Activated B cell treated with CpG ODN at 0.5 μM for 24 hours (primary cell): ENCODE results near the gene PRH1. TPM values are rescaled to one million over a fixed set of nuclear protein-coding genes. Genes with fewer than 3 reads are reported as not detected.

Experiments
- ATAC-seq: fragments of 200-7000 bp; cut with Tn5 transposase; one replicate; pipeline ENCODE4 v1.10.0; 2021; ENCODE audit warnings: low read depth, mild to moderate bottlenecking, moderate library complexity
- CTCF ChIA-PET: fragments of 350-600 bp; sonication (Branson Sonifier 250); formaldehyde crosslinking; loops from one replicate; lab custom pipeline; 2021; ENCODE audit warnings: antibody characterized with exemption; lab: Charles Lee
- POLR2A ChIA-PET: fragments of 350-600 bp; sonication (Branson Sonifier 250); formaldehyde crosslinking; loops from one replicate; lab custom pipeline; 2021; ENCODE audit warnings: antibody characterized with exemption; lab: Charles Lee
- DNase-seq: peaks from one replicate; pipeline ENCODE4 v3.0.0; 2022
- H3K27ac Mint-ChIP-seq: one replicate; pipeline ENCODE4 v1.8.0; 2020; ENCODE audit warnings: mixed read lengths
- H3K27me3 Mint-ChIP-seq: one replicate; pipeline ENCODE4 v1.8.0; 2021; ENCODE audit warnings: mixed read lengths
- H3K36me3 Mint-ChIP-seq: one replicate; pipeline ENCODE4 v1.8.0; 2021; ENCODE audit warnings: low read depth, mixed read lengths
- H3K4me1 Mint-ChIP-seq: one replicate; pipeline ENCODE4 v1.8.0; 2021; ENCODE audit warnings: mixed read lengths
- H3K4me3 Mint-ChIP-seq: one replicate; pipeline ENCODE4 v1.8.0; 2020; ENCODE audit warnings: mild to moderate bottlenecking, mixed read lengths
- H3K9me3 Mint-ChIP-seq: one replicate; pipeline ENCODE4 v1.8.0; 2020; ENCODE audit warnings: mixed read lengths
- CTCF ChIP-seq: fragments of 200-600 bp; IDR thresholded peaks from one replicate; pipeline ENCODE4 v1.8.0; 2022; ENCODE audit warnings: antibody characterized with exemption, mild to moderate bottlenecking
- intact Hi-C: fragments of 100-400 bp; cut with micrococcal nuclease; formaldehyde crosslinking; loops from one replicate; pipeline ENCODE4 v1.15.1; 2024
- total RNA-seq: library from RNA; stranded (reverse); gene quantifications from 2 replicates; pipeline ENCODE4 v1.2.3, GENCODE V29; 2022

The PRH1 gene
- total RNA-seq, 1 donor from 2014 or later = 35.2 TPM

- H3K36me3 Mint-ChIP-seq = peaks cover 3% of the 10 kb centered on the region
- intact Hi-C loops = no loop called here
- CTCF ChIA-PET = no interaction called here
- POLR2A ChIA-PET = no interaction called here
- no peak for TF ChIP-seq CTCF
- H3K4me3 Mint-ChIP-seq = no peak overlapping the region
- no peaks in the 10 kb centered on the region for H3K27me3 Mint-ChIP-seq
- H3K9me3 Mint-ChIP-seq = no peaks in the 10 kb centered on the region
- ATAC-seq (no peak), DNase-seq (no peak)
- no peaks in the 10 kb centered on the region for H3K4me1 Mint-ChIP-seq
- H3K27ac Mint-ChIP-seq = no peak overlapping the region
Measured at GRCh38 chr12:10896854-10897253, 12.8 kb upstream of the PRH1 start.

GRCh38 chr12:10891937-10892336, 7.9 kb upstream of the PRH1 start:
- intact Hi-C loops = no loop called here
- DNase-seq = no peak
- Mint-ChIP-seq H3K36me3 (peaks cover 8% of the 10 kb centered on the region), H3K27me3 (no peaks in the 10 kb centered on the region), H3K4me1 (no peaks in the 10 kb centered on the region), H3K4me3 (no peak overlapping the region), H3K27ac (no peak overlapping the region), H3K9me3 (no peaks in the 10 kb centered on the region)
- no peak for TF ChIP-seq CTCF
- ATAC-seq = no peak
- POLR2A ChIA-PET = no interaction called here
- CTCF ChIA-PET = no interaction called here

- DNase-seq = no peak
- Mint-ChIP-seq H3K36me3 (peaks cover 5% of the 10 kb centered on the region), H3K4me1 (no peaks in the 10 kb centered on the region), H3K9me3 (no peaks in the 10 kb centered on the region), H3K27me3 (no peaks in the 10 kb centered on the region), H3K4me3 (no peak overlapping the region), H3K27ac (no peak overlapping the region)
- CTCF ChIA-PET = no interaction called here
- no peak for TF ChIP-seq CTCF
- POLR2A ChIA-PET = no interaction called here
- no peak for ATAC-seq
- intact Hi-C loops = no loop called here
Measured at GRCh38 chr12:10889226-10889625, 5.2 kb upstream of the PRH1 start.

GRCh38 chr12:10873378-10873777, 10.7 kb downstream of the PRH1 start:
- Mint-ChIP-seq H3K36me3 (peaks cover 12% of the 10 kb centered on the region), H3K4me1 (no peaks in the 10 kb centered on the region), H3K27ac (no peak overlapping the region), H3K27me3 (no peaks in the 10 kb centered on the region), H3K9me3 (peaks cover 2% of the 10 kb centered on the region), H3K4me3 (no peak overlapping the region)
- CTCF ChIA-PET = no interaction called here
- ATAC-seq (no peak), DNase-seq (no peak)
- no peak for TF ChIP-seq CTCF
- intact Hi-C loops = no loop called here
- POLR2A ChIA-PET = no interaction called here

GRCh38 chr12:10867381-10867780, 16.7 kb downstream of the PRH1 start:
- intact Hi-C loops = no loop called here
- ChIA-PET CTCF (no interaction called here), POLR2A (no interaction called here)
- Mint-ChIP-seq H3K4me3 (no peak overlapping the region), H3K4me1 (no peaks in the 10 kb centered on the region), H3K36me3 (peaks cover 14% of the 10 kb centered on the region), H3K27ac (no peak overlapping the region), H3K9me3 (peaks cover 11% of the 10 kb centered on the region), H3K27me3 (no peaks in the 10 kb centered on the region)
- DNase-seq = no peak
- ATAC-seq = no peak
- no peak for TF ChIP-seq CTCF
